GM12865 (cell line): Measurements from ENCODE around the gene TTF2.
"Not testable (repeated sequence)": the region's sequence is repeated elsewhere in the genome, so short reads cannot be mapped to it uniquely, and the experiment has no call there.

ENCODE experiments used
- DNase-seq: peaks from one replicate; pipeline ENCODE4 v3.0.0; 2010; ENCODE audit warnings: low read depth
- H3K4me3 ChIP-seq: 2 replicates; pipeline ENCODE4 v1.5.1; 2011; ENCODE audit warnings: mild to moderate bottlenecking, low read depth, low read length, control low read depth
- CTCF ChIP-seq: IDR thresholded peaks from 2 replicates; pipeline ENCODE4 v1.5.1; 2011; ENCODE audit warnings: low read length, control low read depth, low read depth, inconsistent platforms; ENCODE audit not compliant: insufficient read depth; ENCODE audit errors: missing control alignments

Gene TTF2

GRCh38 chr1:117118137-117118536 is 58.0 kb downstream of the TTF2 start:
- DNase-seq = no peak
- no peak for TF ChIP-seq CTCF
- no peak overlapping the region for H3K4me3 ChIP-seq

DNA sequence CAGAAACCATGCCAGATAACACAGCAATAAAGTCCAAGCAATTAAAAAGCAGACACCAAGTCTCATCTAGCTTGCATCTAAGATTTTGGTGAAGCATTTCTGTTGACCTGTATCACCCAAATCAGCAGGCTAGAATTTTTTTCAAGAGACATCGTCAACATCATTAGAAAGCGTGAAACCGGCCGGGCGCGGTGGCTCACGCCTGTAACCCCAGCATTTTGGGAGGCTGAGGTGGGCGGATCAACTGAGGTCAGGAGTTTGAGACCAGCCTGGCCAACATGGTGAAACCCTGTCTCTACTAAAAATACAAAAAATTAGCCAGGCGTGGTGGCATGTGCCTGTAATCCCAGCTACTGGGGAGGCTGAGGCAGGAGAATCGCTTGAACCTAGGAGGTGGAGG is 59.0 kb downstream of the TTF2 start:
- not testable (repeated sequence) for DNase-seq

GRCh38 chr1:117120774-117121588 is 60.9 kb downstream of the TTF2 start:
- no peak for DNase-seq
- no peak for TF ChIP-seq CTCF
- H3K4me3 ChIP-seq = peak overlapping the region; percentile 68

More for the DNA sequence above, 59.0 kb downstream of the TTF2 start:
- H3K4me3 ChIP-seq = not testable (repeated sequence)

DNA sequence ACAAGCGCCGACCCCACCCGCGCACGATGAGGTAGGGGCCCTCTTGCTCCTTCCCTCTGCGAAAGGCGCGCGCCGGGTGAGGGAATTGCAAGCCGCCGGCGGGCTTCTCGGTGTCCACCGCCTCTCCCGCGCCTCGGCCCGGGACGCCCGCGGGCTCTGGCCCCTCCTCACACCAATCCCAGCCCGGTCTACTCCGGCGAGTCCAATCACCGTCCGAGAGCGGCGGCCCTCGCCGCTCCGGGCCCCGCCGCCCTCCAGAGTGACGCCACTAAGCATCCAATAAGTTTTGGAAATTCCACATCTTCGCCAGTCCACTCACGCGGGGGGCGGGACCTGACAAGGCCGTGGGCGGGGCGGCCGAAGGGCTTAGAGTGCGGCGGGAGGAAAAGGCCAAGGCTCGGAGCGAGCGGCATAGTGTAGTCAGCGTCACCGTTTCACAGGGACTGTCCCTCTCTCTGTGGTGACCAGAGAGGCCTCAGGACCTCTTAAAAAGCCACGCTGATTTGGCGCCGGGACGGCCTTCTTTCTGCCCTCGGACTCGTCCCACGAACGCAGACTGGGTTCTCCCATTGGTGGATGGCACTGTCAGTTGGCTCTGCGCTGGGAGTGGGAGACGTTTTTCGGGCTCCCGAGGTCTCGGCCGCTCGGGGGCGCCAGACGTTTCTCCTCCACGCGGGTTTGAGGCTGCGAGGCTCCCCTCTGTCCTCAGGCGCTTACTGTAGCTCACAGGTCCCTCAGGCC is 61.6 kb downstream of the TTF2 start, which contains the start of gene TRIM45:
Gene TRIM45, minus strand, starts transcription at position 161 of the 741 bp plus-strand sequence. CDS start 548 bp downstream, outside the sequence.
- peak; percentile 94 for DNase-seq
- peak; percentile 81 for TF ChIP-seq CTCF
- peak within 1 kb of the TSS; percentile 68 for H3K4me3 ChIP-seq

DNA sequence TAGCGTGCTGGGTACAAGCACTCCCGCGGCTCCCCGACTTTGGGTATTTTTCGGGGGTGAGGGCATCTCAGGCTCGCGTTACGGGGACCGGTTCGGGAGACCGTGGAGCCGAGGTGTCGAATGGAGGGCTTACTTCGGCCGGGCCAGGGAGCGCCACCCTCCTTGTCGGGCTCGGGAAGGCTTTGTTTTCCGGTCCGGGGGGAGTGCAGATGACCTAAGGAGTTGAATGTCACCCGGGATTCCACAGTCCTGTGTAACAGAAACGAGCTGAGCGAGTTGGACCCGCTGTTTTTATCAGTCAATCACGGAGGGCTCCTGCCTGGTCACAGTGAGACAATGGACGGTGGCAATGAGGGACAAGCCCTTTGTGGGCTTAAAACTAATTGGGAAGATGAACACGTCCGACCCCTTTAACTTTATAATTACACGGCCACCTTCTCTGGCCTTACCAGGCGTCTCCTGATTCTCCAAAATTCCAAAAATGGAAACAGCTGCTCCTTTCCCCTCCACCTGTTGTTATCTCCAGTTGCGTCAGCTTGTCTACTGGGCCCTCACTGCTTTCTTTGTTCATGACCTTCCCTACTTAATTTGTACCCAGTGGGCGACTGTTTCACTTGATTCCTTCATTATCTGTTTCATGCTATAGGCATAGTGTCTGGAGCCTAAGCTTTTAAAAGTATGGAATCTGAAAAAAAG is 62.4 kb downstream of the TTF2 start:
- no peak for TF ChIP-seq CTCF
- no peak for DNase-seq
- peak overlapping the region; percentile 68 for H3K4me3 ChIP-seq

DNA sequence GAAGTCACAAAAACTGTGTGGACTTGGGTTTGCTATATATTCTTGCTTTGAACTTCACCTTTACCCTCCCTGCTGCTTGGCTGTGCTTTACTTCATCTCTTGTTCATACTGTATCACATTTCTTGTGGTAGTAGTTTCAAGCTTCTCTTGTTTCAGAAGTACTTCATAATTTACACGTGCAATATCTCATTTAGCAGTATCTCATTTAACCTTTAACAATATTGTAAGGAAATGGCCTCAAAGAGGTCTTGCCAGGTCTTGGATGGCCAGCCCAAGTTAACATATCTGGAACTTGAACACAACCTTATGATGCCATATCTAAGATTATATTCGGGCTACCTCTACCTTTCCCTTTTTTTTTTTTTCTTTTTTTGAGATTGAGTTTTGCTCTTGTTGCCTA is 63.1 kb downstream of the TTF2 start:
- no peak for DNase-seq
- TF ChIP-seq CTCF = no peak
- H3K4me3 ChIP-seq = no peak overlapping the region

- TF ChIP-seq CTCF = no peak
- DNase-seq = no peak
- H3K4me3 ChIP-seq = no peak overlapping the region
Observed at GRCh38 chr1:117124661-117125060, 64.5 kb downstream of the TTF2 start.
